ES-I3 (cell line): Measurements from ENCODE around the gene RPAP2.

Source experiments
- H3K36me3 ChIP-seq: 2 replicates; pipeline ENCODE4 v1.6.1; 2013; ENCODE audit warnings: mild to moderate bottlenecking, low read length, control low read depth, moderate library complexity; ENCODE audit not compliant: insufficient read depth
- H3K4me1 ChIP-seq: 2 replicates; pipeline ENCODE4 v1.6.1; 2013; ENCODE audit warnings: mild to moderate bottlenecking, control low read depth, low read length; ENCODE audit not compliant: insufficient read depth
- H3K9ac ChIP-seq: 2 replicates; pipeline ENCODE4 v1.6.1; 2013; ENCODE audit warnings: low read depth, mild to moderate bottlenecking, low read length, moderate library complexity
- H3K9me3 ChIP-seq: 2 replicates; pipeline ENCODE4 v1.6.1; 2013; ENCODE audit warnings: mild to moderate bottlenecking, low read length, moderate library complexity; ENCODE audit not compliant: control insufficient read depth, insufficient read depth

Gene RPAP2

DNA sequence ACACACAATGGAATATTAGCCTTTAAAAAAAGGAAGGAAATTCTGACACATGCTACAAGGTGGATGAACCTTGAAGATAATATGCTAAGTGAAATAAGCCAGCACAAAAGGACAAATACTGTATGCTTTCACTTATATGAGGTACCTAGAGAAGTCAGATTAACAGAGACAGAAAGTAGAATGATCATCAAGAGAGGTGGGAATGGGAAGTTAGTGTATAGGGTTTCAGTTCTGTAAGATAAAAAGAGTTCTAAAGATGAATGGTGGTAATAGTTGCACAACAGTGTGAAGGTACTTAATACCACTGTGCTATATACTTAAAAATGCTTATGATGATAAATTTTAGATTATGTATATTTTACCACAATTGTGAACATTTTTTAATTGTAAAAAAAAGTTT lies 7.2 kb downstream of the RPAP2 start:
- Histone ChIP-seq H3K36me3 (no peaks in the 10 kb centered on the region), H3K9ac (no peak overlapping the region), H3K9me3 (no peaks in the 10 kb centered on the region), H3K4me1 (0 out of 2 replicates have a peak, but pooled peaks cover 7% of the 10 kb centered on the region)

GRCh38 chr1:92307980-92308379 lies 9.1 kb downstream of the RPAP2 start:
- H3K9me3 ChIP-seq: no peaks in the 10 kb centered on the region
- 0 out of 2 replicates have a peak, but pooled peaks cover 7% of the 10 kb centered on the region for H3K4me1 ChIP-seq
- H3K36me3 ChIP-seq: 0 out of 2 replicates have a peak, but pooled peaks cover 5% of the 10 kb centered on the region
- no peak overlapping the region for H3K9ac ChIP-seq

DNA sequence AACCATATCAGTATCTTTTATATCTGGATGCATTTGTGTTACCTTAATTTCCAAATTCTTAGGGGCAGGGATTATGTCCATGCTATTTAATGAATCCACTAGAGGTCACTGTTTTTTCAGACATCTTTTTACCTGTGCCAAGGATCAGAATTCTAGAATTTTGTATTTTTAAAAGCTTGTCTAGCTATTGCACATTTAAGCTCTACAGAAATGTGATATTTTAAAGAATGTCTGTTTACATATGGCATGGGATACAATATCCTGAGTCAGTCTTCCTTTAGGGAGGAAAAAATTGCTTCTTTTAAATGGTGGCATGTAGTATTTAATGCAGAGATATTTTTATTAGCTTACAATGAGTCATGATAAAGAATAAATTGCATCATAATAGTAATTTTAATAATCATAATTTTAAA lies 11.3 kb downstream of the RPAP2 start:
- Histone ChIP-seq H3K36me3 (0 out of 2 replicates have a peak, but pooled peaks cover 5% of the 10 kb centered on the region), H3K9ac (no peak overlapping the region), H3K9me3 (no peaks in the 10 kb centered on the region), H3K4me1 (0 out of 2 replicates have a peak, but pooled peaks cover 7% of the 10 kb centered on the region)

DNA sequence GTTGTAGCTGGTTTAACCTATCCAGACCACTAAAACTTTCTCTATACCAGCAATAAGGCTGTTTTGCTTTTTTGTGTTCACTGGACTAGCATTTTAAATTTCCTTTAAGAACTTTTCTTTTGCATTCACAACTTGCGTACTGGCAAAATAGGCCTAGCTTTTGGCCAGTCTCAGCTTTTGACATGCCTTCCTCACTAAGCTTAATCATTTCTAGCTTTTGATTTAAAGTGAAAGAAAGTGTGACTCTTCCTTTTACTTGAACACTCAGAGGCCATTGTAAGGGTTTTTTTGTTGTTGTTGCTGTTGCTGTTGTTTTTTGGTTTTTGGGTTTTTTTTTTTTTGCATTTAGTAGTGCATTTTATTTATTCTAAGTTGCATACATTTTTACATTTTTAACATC lies 15.2 kb downstream of the RPAP2 start:
- Histone ChIP-seq H3K9me3 (no peaks in the 10 kb centered on the region), H3K4me1 (no peaks in the 10 kb centered on the region), H3K9ac (no peak overlapping the region), H3K36me3 (0 out of 2 replicates have a peak, but pooled peaks cover 5% of the 10 kb centered on the region)

- no peaks in the 10 kb centered on the region for H3K4me1 ChIP-seq
- H3K9me3 ChIP-seq: no peaks in the 10 kb centered on the region
- peaks cover 9% of the 10 kb centered on the region; the same call in 1 of the 2 replicates for H3K36me3 ChIP-seq
- no peak overlapping the region for H3K9ac ChIP-seq
These were observed 17.1 kb downstream of the RPAP2 start for GRCh38 chr1:92315766-92316599.

- Histone ChIP-seq H3K9ac (no peak overlapping the region), H3K4me1 (no peaks in the 10 kb centered on the region), H3K36me3 (peaks cover 3% of the 10 kb centered on the region; the same call in 1 of the 2 replicates), H3K9me3 (no peaks in the 10 kb centered on the region)
These were observed 19.1 kb downstream of the RPAP2 start for GRCh38 chr1:92317836-92318493.

GRCh38 chr1:92323473-92324453 lies 24.9 kb downstream of the RPAP2 start:
- no peak overlapping the region for H3K9ac ChIP-seq
- H3K9me3 ChIP-seq: peaks cover 8% of the 10 kb centered on the region; the same call in 1 of the 2 replicates
- H3K4me1 ChIP-seq: no peaks in the 10 kb centered on the region
- H3K36me3 ChIP-seq: peaks cover 13% of the 10 kb centered on the region

GRCh38 chr1:92324784-92325183 lies 25.9 kb downstream of the RPAP2 start:
- Histone ChIP-seq H3K9ac (no peak overlapping the region), H3K4me1 (no peaks in the 10 kb centered on the region), H3K9me3 (peaks cover 8% of the 10 kb centered on the region; the same call in 1 of the 2 replicates), H3K36me3 (peaks cover 15% of the 10 kb centered on the region)

GRCh38 chr1:92326681-92327080 lies 27.8 kb downstream of the RPAP2 start:
- Histone ChIP-seq H3K4me1 (no peaks in the 10 kb centered on the region), H3K9ac (no peak overlapping the region), H3K9me3 (peaks cover 8% of the 10 kb centered on the region; the same call in 1 of the 2 replicates), H3K36me3 (peaks cover 15% of the 10 kb centered on the region)

- H3K36me3 ChIP-seq: peaks cover 15% of the 10 kb centered on the region
- no peaks in the 10 kb centered on the region for H3K4me1 ChIP-seq
- peaks cover 8% of the 10 kb centered on the region; the same call in 1 of the 2 replicates for H3K9me3 ChIP-seq
- no peak overlapping the region for H3K9ac ChIP-seq
These were observed 28.9 kb downstream of the RPAP2 start for GRCh38 chr1:92327794-92328193.

- H3K4me1 ChIP-seq: no peaks in the 10 kb centered on the region
- peaks cover 8% of the 10 kb centered on the region; the same call in 1 of the 2 replicates for H3K9me3 ChIP-seq
- H3K36me3 ChIP-seq: peaks cover 5% of the 10 kb centered on the region
- no peak overlapping the region for H3K9ac ChIP-seq
These were observed 30.7 kb downstream of the RPAP2 start for GRCh38 chr1:92329347-92330129.

DNA sequence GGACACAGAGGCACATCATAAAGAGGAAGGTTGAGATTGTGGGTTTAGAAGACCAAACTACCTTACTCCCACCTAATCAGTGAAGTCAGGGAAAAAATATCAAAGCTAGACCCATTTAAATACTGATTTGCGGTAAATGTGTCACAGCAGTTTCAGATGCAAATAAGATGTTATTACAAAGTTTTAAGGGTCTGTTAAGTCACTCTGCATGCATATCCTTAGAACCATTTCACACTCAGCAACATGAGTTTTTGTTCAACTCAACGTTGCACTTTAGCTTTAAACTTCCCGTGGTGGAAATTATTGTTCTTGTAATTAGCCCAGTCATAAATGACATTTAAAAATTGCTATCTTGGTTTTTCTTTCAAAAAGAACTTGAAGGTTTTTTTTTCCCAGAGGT lies 34.8 kb downstream of the RPAP2 start:
- Histone ChIP-seq H3K36me3 (peaks cover 5% of the 10 kb centered on the region), H3K4me1 (no peaks in the 10 kb centered on the region), H3K9me3 (no peaks in the 10 kb centered on the region), H3K9ac (no peak overlapping the region)

DNA sequence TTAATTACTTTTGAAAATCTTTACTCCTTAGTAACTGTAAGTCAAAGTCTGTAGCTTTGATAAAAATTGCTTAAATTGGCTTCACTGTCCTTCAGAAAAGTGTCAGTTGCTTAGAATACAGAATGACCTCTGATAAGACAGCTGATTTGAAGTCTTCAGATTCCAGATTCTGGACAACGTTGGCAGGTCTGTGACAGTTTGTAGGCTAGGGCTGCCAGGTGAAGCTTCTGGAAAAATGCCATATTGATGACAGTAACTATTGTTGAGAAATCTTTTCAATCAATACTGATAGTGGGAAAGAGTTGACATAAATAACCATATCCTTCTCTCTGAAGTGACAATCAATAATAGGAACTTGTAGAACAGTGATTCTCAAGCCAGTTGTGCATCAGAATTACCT lies 41.3 kb downstream of the RPAP2 start:
- H3K9me3 ChIP-seq: no peaks in the 10 kb centered on the region
- no peak overlapping the region for H3K9ac ChIP-seq
- H3K4me1 ChIP-seq: no peaks in the 10 kb centered on the region
- no peaks in the 10 kb centered on the region for H3K36me3 ChIP-seq
